Effector CD8-positive, alpha-beta T cell (primary cell): ENCODE data around the gene HPCAL1.

Experiments
- DNase-seq: peaks from one replicate; lab custom pipeline; 2025; lab: John Stamatoyannopoulos, UW

The HPCAL1 gene

DNA sequence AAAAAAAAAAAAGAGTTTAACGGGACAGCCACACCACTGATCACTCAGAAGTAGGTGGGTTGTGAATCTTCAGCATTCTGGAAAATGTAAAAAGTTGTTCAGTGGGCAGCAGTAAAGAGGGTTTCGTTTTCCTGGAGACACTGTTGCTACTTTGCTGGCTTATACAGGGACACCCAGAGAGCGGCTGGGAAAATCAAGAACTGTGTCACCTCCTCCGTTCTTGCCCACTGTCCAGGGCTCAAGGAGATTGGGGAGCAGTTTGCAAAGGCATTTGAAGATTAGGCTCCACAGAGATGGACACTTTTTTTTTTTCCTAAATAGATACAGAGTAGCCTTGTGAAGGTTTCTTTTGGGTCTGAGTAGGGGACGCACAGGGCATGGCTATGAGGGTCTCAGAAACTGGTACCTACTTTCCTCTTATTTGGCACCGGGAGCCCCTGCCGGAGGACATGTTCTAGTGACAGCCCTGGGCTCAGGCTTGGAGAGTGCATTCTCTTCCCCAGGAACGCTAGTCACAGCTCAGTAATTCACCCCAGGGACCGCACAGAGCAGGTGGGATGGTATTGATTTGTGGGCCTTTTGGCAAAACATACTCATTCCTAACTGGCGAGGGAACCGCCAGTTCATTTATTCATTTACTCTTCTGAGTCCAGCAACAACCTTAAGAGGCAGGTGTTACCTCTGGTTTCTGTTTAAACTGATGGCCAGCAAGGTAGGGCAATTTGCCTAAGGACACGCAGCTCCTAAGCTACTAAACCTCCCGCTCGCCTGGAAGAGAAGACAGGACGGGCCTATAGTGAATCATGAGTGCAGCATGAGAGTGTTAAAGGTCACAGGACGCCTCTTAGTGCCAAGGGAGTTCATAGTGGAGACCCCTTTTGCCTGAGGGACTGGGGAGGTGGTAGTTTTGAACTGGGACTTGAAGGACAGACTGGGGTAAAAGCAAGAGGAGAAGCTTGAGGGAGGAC is 53.1 kb downstream of the HPCAL1 start:
- DNase-seq, result no peak

DNA sequence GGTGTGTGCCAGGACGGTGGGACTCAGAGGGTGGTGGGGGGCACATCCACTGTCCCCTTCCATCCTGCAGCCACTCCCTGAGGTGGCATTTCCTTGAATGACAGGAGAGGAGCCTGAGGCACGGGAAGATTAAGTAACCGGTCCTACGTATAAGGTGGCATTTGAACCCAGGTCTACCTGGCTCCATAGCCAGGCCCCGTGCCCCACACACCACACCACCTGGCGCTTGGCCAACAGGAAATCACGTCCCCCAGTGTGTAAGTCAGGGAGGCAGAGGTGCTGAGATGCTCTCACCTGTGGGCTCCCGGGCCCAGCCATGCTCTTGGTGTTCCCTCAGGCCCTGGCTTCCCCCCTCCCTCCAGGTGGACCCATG is 53.7 kb downstream of the HPCAL1 start:
- DNase-seq, result no peak

GRCh38 chr2:10357193-10358169 is 54.8 kb downstream of the HPCAL1 start:
- DNase-seq, result no peak

- DNase-seq, result no peak
These were observed 56.5 kb downstream of the HPCAL1 start for GRCh38 chr2:10359246-10359645.

- DNase-seq, result no peak
These were observed 57.1 kb downstream of the HPCAL1 start for GRCh38 chr2:10359731-10360329.

- DNase-seq, result no peak
These were observed 57.8 kb downstream of the HPCAL1 start for GRCh38 chr2:10360460-10360849.

DNA sequence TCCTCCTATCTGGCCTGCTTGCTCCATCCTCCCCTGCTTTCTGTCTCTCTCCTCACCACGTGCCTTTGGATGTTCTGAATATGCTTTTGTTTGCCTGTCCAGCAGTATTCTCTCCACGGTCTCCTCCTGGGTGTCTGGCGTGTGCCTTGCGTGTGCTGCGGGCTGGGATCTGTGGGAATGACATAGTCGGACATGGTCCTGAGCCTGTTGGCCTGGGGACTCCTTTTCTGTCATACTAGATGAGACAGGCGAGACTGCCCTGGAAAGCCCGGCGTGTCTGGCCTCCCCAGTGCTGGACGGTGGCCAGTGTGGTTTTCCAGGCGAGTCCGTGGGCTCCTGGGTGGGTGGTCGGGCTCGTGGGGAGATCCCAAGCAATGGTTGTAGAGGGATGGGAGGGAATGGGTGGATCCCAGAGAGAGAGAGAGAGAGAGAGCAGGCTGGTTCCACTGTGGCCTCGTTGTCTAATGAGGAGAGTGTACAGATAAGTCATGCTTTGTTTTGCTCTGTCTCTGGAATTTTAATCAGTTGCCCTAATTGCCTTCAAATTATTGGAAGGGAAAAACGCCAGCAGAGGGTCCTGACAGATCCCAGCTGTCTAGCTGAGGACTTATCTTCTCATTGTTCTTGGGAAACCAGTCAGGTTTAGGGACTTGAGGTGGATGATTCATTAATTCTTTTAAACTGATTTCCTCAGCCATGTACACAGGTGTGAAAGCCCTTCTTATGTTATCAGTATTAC is 58.3 kb downstream of the HPCAL1 start:
- DNase-seq, result no peak

DNA sequence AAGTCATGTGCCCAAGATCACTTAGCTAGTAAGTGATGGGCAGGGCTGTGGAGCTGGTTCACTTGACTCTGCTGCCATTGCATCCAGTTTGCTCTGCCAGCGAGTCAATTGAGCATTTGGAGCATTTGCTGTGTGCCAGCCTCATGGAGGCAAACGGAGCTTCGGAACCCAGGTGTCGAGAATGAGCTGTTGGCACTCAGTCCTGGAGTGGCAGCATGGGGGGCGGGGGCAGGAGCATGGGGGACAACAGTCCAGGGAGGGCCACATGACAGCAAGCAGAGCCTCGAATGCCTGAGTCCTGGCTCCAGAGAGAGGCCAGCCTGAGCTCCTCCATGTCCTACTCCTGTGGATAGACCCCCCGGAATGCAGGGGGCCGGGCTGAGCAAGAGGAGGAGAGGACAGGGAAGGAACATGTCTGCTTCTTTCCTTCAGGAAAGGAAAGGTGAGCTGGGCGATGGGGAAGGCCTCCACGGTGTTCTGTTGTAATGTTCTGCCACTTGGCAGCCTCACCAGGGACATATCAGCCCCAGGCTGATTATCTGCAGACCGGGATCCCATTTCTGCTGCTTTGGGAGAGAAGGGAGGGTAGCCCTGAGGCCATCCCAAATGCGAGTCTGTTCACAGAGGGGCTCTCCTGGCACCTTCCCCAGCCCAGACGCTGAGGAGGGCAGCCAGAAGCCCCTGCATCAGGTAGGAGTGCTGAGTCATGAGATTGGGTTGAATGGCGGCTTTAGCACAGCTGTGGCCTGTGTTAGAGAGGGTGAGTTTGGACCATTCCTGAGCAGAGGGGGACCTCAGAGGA is 59.6 kb downstream of the HPCAL1 start:
- DNase-seq, result no peak

DNA sequence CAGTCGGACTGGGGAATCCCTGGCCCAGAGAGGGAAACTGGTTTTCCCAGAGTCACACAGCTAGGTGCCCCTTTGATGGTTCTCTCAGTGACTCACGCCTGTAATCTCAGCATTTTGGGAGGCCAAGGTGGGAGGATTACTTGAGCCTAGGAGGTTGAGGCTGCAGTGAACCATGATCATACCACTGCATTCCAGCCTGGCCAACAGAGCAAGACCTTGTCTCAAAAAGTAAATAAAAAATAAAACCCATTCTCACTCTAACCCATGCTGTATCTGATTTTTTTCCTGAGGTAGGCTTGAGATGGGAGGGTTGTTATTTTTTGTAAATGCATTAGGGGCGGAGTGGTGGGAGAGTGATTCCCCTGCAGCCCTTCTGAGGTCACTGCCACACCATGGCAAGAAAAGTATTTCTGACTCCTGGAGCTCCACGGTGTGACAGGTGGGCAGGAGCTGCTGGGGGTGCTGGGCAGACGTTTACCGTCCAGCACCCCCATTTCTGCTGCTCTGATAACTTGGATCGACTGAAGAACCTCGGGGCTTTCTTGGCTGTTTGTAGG is 60.3 kb downstream of the HPCAL1 start:
- no peak for DNase-seq

GRCh38 chr2:10363861-10364610 is 61.3 kb downstream of the HPCAL1 start:
- DNase-seq, result no peak

- DNase-seq, result no peak
These were observed 62.7 kb downstream of the HPCAL1 start for GRCh38 chr2:10365412-10365811.

DNA sequence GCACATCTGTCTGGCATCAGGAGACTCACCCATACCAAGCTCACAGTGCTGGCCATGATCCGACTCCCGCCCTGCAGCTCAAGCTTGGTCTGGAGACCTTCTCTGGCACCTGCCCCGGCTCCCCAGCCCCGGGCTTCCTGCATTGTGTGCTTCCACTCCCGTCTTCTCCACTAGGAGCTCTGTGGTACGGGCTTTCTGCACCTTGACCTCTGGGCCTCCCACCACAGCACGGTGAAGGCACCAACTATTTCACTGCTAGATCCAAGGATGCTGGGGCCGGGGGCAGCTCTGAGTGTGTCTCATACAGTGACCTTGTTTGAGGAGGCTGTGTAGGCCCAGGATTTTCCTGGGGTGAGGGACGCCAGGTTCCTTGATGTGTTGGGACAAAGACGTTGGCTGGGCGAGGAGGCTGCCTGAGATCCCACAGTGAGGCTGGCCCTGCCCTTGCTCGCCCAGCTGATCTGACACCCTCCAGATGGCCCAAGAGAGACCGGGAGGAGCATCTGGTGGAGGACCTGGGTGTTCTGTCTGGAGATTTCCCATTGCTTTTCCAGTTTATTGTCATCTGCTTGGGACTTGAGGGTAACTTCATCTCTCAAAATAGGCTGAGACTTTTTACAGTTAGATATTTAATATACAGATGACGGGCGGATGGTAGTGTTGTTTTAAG is 64.0 kb downstream of the HPCAL1 start:
- DNase-seq, result no peak

GRCh38 chr2:10367472-10368439 is 65.1 kb downstream of the HPCAL1 start:
- DNase-seq, result no peak

- no peak for DNase-seq
These were observed 66.0 kb downstream of the HPCAL1 start for GRCh38 chr2:10368491-10369231.

DNA sequence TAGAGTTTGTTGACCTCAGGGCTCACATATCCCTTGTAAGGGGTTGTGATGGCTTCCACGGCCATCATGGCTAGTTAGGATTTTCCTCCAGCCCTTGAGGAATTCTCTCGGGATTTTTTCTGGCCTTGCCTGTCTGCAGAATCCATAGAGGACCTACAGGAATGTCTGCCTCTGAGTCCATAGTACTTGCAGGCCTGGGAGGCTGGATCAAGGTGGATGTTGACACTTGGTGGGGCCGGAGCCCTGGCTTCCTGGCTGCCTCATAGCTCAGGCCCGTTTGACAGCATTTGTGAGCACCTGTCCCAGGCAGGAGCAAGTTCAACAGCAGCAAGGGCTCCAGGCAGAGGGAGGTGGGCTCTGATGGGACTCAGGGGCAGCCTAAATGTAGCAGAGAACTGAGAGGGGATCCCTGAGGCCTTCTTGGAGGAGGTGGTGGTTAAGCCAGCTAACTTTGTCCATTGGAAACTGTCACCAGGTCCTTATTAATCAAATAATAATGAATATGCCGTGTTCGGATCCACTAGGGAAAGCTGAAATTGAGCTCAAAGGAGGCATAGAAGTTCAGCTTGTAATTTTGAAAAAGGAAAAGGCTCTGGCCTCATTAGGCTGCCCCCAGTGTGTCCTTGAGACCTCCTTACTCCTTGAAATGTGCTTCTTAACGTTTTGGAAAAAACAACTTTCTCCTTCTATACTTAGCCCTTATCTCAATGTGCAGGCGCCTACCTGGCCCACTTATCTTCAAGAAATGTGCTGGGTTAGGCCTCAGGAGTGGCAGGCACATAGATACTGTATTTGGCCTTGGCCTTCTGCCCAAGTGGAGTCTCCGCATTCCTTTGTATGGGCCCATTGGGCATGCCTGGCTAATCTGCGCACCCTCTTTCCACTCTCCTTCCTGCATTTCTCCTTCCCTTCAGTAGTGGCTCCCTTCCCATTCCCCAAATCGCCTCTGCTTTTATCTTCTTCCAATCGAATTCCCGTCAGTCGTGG is 66.9 kb downstream of the HPCAL1 start:
- DNase-seq, result no peak

DNA sequence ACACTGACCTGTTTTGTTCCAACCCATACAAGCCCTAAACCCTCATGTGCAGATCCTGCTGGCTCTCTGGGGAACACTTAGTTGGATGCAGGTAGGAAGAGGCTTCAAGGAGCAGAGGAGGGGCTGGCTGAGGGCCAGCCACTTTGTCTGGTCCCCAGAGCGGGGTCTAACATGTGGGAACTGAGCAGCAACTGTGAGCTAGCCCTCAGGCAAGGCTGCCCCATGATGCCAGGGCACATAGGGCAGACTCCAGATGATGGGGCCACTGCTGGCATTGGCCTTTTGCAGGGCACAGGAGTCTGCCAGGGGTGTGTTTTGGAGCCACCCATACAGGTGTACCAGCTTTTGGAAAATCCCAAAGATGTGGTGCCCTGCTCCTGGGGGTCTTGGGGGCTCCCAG is 67.7 kb downstream of the HPCAL1 start:
- DNase-seq, result no peak
